ENCODE data around the gene EEF1AKMT3.

Gene EEF1AKMT3

GRCh38 chr12:57823908-57824640, 51.7 kb downstream of the EEF1AKMT3 start:
- Histone ChIP-seq H3K9ac (ENCODE audit: low read length) (no peak overlapping the region), H3K36me3 (ENCODE audit: control insufficient read depth, insufficient read depth, low read length) (peaks cover 64% of the 10 kb centered on the region), H3K27ac (ENCODE audit: low read depth, low read length) (no peak overlapping the region), H3K4me3 (ENCODE audit: low read length) (no peak overlapping the region), H3K27me3 (ENCODE audit: control insufficient read depth, insufficient read depth, low read length) (no peaks in the 10 kb centered on the region), H3K4me1 (ENCODE audit: control insufficient read depth, insufficient read depth, low read length) (peaks cover under 1% of the 10 kb centered on the region)

DNA sequence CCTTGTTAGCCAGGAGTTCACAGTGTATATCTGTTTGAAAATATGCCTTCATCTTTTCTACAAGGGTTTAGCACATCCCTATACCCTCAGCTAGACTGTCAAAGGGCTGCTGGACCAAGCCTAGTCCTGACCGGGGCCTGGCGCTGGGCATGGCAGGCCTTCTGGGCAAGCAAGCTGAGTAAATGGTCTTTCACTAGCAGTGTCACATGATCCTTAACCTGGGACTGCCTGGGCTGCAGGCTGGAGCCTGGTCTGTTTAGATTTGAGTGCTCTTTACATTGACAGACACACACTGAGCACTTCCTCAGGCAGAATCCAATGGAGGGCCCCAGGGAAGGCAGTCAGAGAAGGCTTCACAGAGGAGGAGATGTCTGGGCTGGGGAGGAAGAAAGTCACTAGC, 53.0 kb downstream of the EEF1AKMT3 start:
- Histone ChIP-seq H3K27ac (ENCODE audit: low read depth, low read length) (no peak overlapping the region), H3K9ac (ENCODE audit: low read length) (no peak overlapping the region), H3K4me1 (ENCODE audit: control insufficient read depth, insufficient read depth, low read length) (peaks cover 9% of the 10 kb centered on the region)

DNA sequence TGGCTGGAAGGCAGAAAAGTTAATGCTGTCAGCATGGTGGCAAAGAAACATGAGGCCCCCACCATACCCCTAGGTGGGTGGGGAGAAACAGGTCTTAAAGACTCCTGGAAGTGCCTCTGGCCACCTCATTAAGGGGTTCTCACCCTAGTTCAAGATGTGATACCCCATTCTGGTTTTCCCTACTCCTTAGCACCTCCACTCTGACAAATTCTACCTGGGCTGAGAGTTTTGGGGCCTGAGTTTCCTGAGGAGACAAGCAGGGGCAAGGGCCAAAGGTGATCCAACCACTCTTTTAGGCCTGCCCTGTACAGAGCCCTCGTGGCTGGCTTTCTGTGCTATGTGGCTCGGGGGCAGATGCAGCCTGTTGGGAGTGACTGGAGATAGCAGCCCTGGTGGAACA, 54.0 kb downstream of the EEF1AKMT3 start:
- Histone ChIP-seq H3K4me1 (ENCODE audit: control insufficient read depth, insufficient read depth, low read length) (peaks cover 9% of the 10 kb centered on the region), H3K36me3 (ENCODE audit: control insufficient read depth, insufficient read depth, low read length) (peaks cover 68% of the 10 kb centered on the region), H3K27me3 (ENCODE audit: control insufficient read depth, insufficient read depth, low read length) (no peaks in the 10 kb centered on the region), H3K4me3 (ENCODE audit: low read length) (no peak overlapping the region), H3K9ac (ENCODE audit: low read length) (no peak overlapping the region), H3K27ac (ENCODE audit: low read depth, low read length) (no peak overlapping the region)

More for the DNA sequence above, 53.0 kb downstream of the EEF1AKMT3 start:
- H3K27me3 ChIP-seq (ENCODE audit: control insufficient read depth, insufficient read depth, low read length), result no peaks in the 10 kb centered on the region
- peaks cover 68% of the 10 kb centered on the region for H3K36me3 ChIP-seq (ENCODE audit: control insufficient read depth, insufficient read depth, low read length)
- no peak overlapping the region for H3K4me3 ChIP-seq (ENCODE audit: low read length)

- no peak overlapping the region for H3K4me3 ChIP-seq (ENCODE audit: low read length)
- peaks cover 15% of the 10 kb centered on the region for H3K4me1 ChIP-seq (ENCODE audit: control insufficient read depth, insufficient read depth, low read length)
- no peak overlapping the region for H3K27ac ChIP-seq (ENCODE audit: low read depth, low read length)
- H3K27me3 ChIP-seq (ENCODE audit: control insufficient read depth, insufficient read depth, low read length), result no peaks in the 10 kb centered on the region
- peaks cover 68% of the 10 kb centered on the region for H3K36me3 ChIP-seq (ENCODE audit: control insufficient read depth, insufficient read depth, low read length)
- no peak overlapping the region for H3K9ac ChIP-seq (ENCODE audit: low read length)
These were observed 54.6 kb downstream of the EEF1AKMT3 start for GRCh38 chr12:57826966-57827365.

GRCh38 chr12:57829025-57829777, 56.8 kb downstream of the EEF1AKMT3 start:
- H3K4me1 ChIP-seq (ENCODE audit: control insufficient read depth, insufficient read depth, low read length), result peaks cover 32% of the 10 kb centered on the region
- H3K27ac ChIP-seq (ENCODE audit: low read depth, low read length), result no peak overlapping the region
- H3K36me3 ChIP-seq (ENCODE audit: control insufficient read depth, insufficient read depth, low read length), result peaks cover 48% of the 10 kb centered on the region

GRCh38 chr12:57830393-57830792, 58.0 kb downstream of the EEF1AKMT3 start:
- no peak overlapping the region for H3K4me3 ChIP-seq (ENCODE audit: low read length)
- peaks cover 38% of the 10 kb centered on the region for H3K36me3 ChIP-seq (ENCODE audit: control insufficient read depth, insufficient read depth, low read length)
- no peak overlapping the region for H3K27ac ChIP-seq (ENCODE audit: low read depth, low read length)

More at GRCh38 chr12:57829025-57829777, 56.8 kb downstream of the EEF1AKMT3 start:
- no peak overlapping the region for H3K4me3 ChIP-seq (ENCODE audit: low read length)
- no peak overlapping the region for H3K9ac ChIP-seq (ENCODE audit: low read length)
- H3K27me3 ChIP-seq (ENCODE audit: control insufficient read depth, insufficient read depth, low read length), result no peaks in the 10 kb centered on the region

More at GRCh38 chr12:57830393-57830792, 58.0 kb downstream of the EEF1AKMT3 start:
- H3K27me3 ChIP-seq (ENCODE audit: control insufficient read depth, insufficient read depth, low read length), result no peaks in the 10 kb centered on the region
- H3K9ac ChIP-seq (ENCODE audit: low read length), result no peak overlapping the region
- peaks cover 38% of the 10 kb centered on the region for H3K4me1 ChIP-seq (ENCODE audit: control insufficient read depth, insufficient read depth, low read length)
